Glutamatergic neuron (in vitro differentiated cells): ENCODE data around the gene USP24. TPM values are rescaled to one million over a fixed set of nuclear protein-coding genes. Genes with fewer than 3 reads are reported as not detected.

Experiments
- DNase-seq: peaks from one replicate; pipeline ENCODE4 v3.0.0; 2022
- H3K27ac Mint-ChIP-seq: one replicate; pipeline ENCODE4 v1.8.0; 2020; ENCODE audit warnings: mild to moderate bottlenecking, mixed read lengths, inconsistent platforms; ENCODE audit not compliant: unreplicated experiment
- H3K27me3 Mint-ChIP-seq: one replicate; pipeline ENCODE4 v1.8.0; 2020; ENCODE audit warnings: mild to moderate bottlenecking, moderate library complexity, mixed read lengths, inconsistent platforms; ENCODE audit not compliant: unreplicated experiment
- H3K36me3 Mint-ChIP-seq: one replicate; pipeline ENCODE4 v1.8.0; 2020; ENCODE audit warnings: mild to moderate bottlenecking, mixed read lengths, inconsistent platforms; ENCODE audit not compliant: unreplicated experiment
- H3K4me1 Mint-ChIP-seq: one replicate; pipeline ENCODE4 v1.8.0; 2020; ENCODE audit warnings: mild to moderate bottlenecking, low read depth, mixed read lengths, inconsistent platforms; ENCODE audit not compliant: unreplicated experiment
- H3K4me3 Mint-ChIP-seq: one replicate; pipeline ENCODE4 v1.8.0; 2020; ENCODE audit warnings: mild to moderate bottlenecking, mixed read lengths, inconsistent platforms; ENCODE audit not compliant: unreplicated experiment
- H3K9me3 Mint-ChIP-seq: one replicate; pipeline ENCODE4 v1.8.0; 2020; ENCODE audit warnings: mild to moderate bottlenecking, moderate library complexity, mixed read lengths, inconsistent platforms; ENCODE audit not compliant: unreplicated experiment
- CTCF ChIP-seq: fragments of 200-600 bp; sonication (generic); IDR thresholded peaks from one replicate; pipeline ENCODE4 v1.5.0; 2021; ENCODE audit not compliant: partially characterized antibody, unreplicated experiment
- total RNA-seq: library from RNA; stranded (reverse); fragmentation: NEBNext Ultra II Directional; extraction: Animal tissue kit (Norgen Biotek cat#: 25700); gene quantifications from one replicate; pipeline ENCODE4 v1.2.1, GENCODE V29; 2021; ENCODE audit not compliant: unreplicated experiment

The USP24 gene
- total RNA-seq, 1 donor from 2014 or later, result 54.6 TPM

- Mint-ChIP-seq H3K36me3 (peaks cover 6% of the 10 kb centered on the region), H3K4me3 (no peak overlapping the region), H3K9me3 (no peaks in the 10 kb centered on the region), H3K4me1 (peaks cover 14% of the 10 kb centered on the region), H3K27me3 (no peaks in the 10 kb centered on the region), H3K27ac (no peak overlapping the region)
- DNase-seq, result no peak
- no peak for TF ChIP-seq CTCF
These were observed 47.8 kb downstream of the USP24 start for GRCh38 chr1:55167224-55167871.

- no peak overlapping the region for H3K27ac Mint-ChIP-seq
- H3K27me3 Mint-ChIP-seq, result no peaks in the 10 kb centered on the region
- DNase-seq, result no peak
- H3K4me3 Mint-ChIP-seq, result no peak overlapping the region
- TF ChIP-seq CTCF, result no peak
- H3K9me3 Mint-ChIP-seq, result no peaks in the 10 kb centered on the region
- H3K36me3 Mint-ChIP-seq, result peaks cover 3% of the 10 kb centered on the region
- H3K4me1 Mint-ChIP-seq, result peaks cover 10% of the 10 kb centered on the region
These were observed 50.3 kb downstream of the USP24 start for GRCh38 chr1:55164906-55165305.

DNA sequence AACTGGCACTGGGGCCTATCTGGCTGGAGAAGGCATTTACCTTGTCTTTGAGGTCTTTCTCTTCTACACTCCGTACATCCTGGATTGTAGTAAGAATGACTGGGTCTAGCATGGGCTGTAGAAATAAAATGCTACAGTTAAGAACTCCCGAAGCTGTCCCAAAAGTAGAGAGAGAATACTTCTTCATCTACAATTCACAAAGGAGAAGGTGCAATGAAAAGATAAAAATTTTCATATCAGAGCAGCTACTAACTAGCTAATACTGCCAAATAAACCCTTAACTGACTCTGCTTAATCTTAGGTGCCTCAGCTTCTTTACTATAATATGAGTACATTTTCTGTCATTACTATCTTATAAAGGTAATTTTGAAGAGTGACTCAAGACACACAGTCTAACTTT lies 55.6 kb downstream of the USP24 start:
- DNase-seq, result no peak
- Mint-ChIP-seq H3K4me1 (no peaks in the 10 kb centered on the region), H3K27me3 (no peaks in the 10 kb centered on the region), H3K27ac (no peak overlapping the region), H3K36me3 (no peaks in the 10 kb centered on the region), H3K9me3 (no peaks in the 10 kb centered on the region), H3K4me3 (no peak overlapping the region)
- no peak for TF ChIP-seq CTCF

- no peaks in the 10 kb centered on the region for H3K27me3 Mint-ChIP-seq
- no peaks in the 10 kb centered on the region for H3K9me3 Mint-ChIP-seq
- no peak for TF ChIP-seq CTCF
- H3K27ac Mint-ChIP-seq, result no peak overlapping the region
- H3K4me3 Mint-ChIP-seq, result no peak overlapping the region
- no peaks in the 10 kb centered on the region for H3K36me3 Mint-ChIP-seq
- DNase-seq, result no peak
- H3K4me1 Mint-ChIP-seq, result no peaks in the 10 kb centered on the region
These were observed 58.6 kb downstream of the USP24 start for GRCh38 chr1:55156608-55157007.

DNA sequence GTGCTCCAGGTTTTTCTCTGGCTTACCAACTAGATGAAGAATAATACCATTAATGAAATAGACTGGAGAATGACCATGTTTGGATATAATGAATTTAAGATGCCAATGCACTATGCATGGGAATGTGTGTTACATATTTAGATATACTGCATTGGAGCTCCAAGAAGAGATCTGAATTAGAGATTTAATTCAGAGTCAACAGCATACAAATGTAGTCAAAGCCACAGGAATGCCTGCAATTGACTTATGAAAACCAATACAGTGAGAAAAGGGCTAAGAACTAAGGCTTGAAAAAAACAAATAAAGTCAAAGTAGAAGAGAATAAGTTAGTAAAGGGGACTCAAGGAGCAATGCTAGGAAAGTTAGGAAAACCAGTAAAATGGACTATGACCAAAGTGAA lies 59.1 kb downstream of the USP24 start:
- no peak for DNase-seq
- no peaks in the 10 kb centered on the region for H3K36me3 Mint-ChIP-seq
- no peak for TF ChIP-seq CTCF
- no peaks in the 10 kb centered on the region for H3K27me3 Mint-ChIP-seq
- no peaks in the 10 kb centered on the region for H3K9me3 Mint-ChIP-seq
- H3K4me3 Mint-ChIP-seq, result no peak overlapping the region
- no peaks in the 10 kb centered on the region for H3K4me1 Mint-ChIP-seq
- no peak overlapping the region for H3K27ac Mint-ChIP-seq
